H1 (cell line): Measurements from ENCODE around the gene CLEC19A. TPM values are rescaled to one million over a fixed set of nuclear protein-coding genes. Genes with fewer than 3 reads are reported as not detected.

Experiments
- CTCF ChIA-PET: fragments of 300-600 bp; sonication (Branson Sonifier 250); formaldehyde crosslinking; loops from one replicate; lab custom pipeline; 2021; ENCODE audit not compliant: partially characterized antibody; lab: Charles Lee
- POLR2A ChIA-PET: fragments of 300-600 bp; sonication (Branson Sonifier 250); formaldehyde crosslinking; loops from one replicate; lab custom pipeline; 2021; ENCODE audit warnings: inconsistent platforms; ENCODE audit not compliant: partially characterized antibody; lab: Charles Lee
- DNase-seq, 2 experiments: peaks; one replicate each; pipeline versions ENCODE4 v3.0.0 to v3.0.0-alpha.2; 2010 to 2022; ENCODE audit warnings: low spot score in 2 of 2, low read depth in 1 of 2, mixed read lengths in 1 of 2
- FAIRE-seq: peaks from 2 replicates; lab custom pipeline; 2011; peaks lifted over from hg19 to GRCh38; lab: Jason Lieb, UNC
- H2AFZ ChIP-seq: 2 replicates; pipeline ENCODE4 v1.8.1; 2012; ENCODE audit warnings: low read length, inconsistent platforms
- H2AK5ac ChIP-seq: 2 replicates; pipeline ENCODE4 v1.6.1; 2013; ENCODE audit warnings: low read depth, low read length
- H2BK120ac ChIP-seq: replicated peaks from 2 replicates; pipeline ENCODE3; 2013; ENCODE audit warnings: low read depth, low read length, inconsistent platforms
- H2BK12ac ChIP-seq: 2 replicates; pipeline ENCODE4 v1.6.1; 2013; ENCODE audit warnings: low read depth, low read length
- H2BK15ac ChIP-seq: 2 replicates; pipeline ENCODE4 v1.6.1; 2013; ENCODE audit warnings: low read length
- H2BK20ac ChIP-seq: 2 replicates; pipeline ENCODE4 v1.6.1; 2013; ENCODE audit warnings: low read length
- H2BK5ac ChIP-seq: 2 replicates; pipeline ENCODE4 v1.6.1; 2013; ENCODE audit warnings: low read depth, low read length
- H3K14ac ChIP-seq: 2 replicates; pipeline ENCODE4 v1.6.1; 2013; ENCODE audit warnings: inconsistent platforms; ENCODE audit not compliant: insufficient read length
- H3K18ac ChIP-seq: 2 replicates; pipeline ENCODE4 v1.6.1; 2013; ENCODE audit warnings: low read length; ENCODE audit errors: extremely low read depth
- H3K23ac ChIP-seq: 2 replicates; pipeline ENCODE4 v1.6.1; 2013; ENCODE audit warnings: inconsistent platforms; ENCODE audit not compliant: insufficient read length
- H3K23me2 ChIP-seq: 2 replicates; pipeline ENCODE4 v1.6.1; 2013; ENCODE audit warnings: low read depth, low read length
- H3K27ac ChIP-seq: 2 replicates; pipeline ENCODE4 v1.6.1; 2011; ENCODE audit warnings: low read depth, low read length, inconsistent platforms
- H3K27me3 ChIP-seq, 4 experiments: replicated peaks in 1 of 4; 1 replicate in 1 of 4; 2 replicates in 3 of 4; pipeline versions ENCODE4 v1.6.1 to v1.8.1; 2011 to 2013; ENCODE audit warnings: low read length in 3 of 4, mild to moderate bottlenecking in 3 of 4, inconsistent platforms in 2 of 4, mixed read lengths in 2 of 4, moderate library complexity in 1 of 4; ENCODE audit not compliant: control insufficient read depth in 3 of 4, insufficient read depth in 3 of 4; ENCODE audit errors: extremely low read depth in 1 of 4
- H3K36me3 ChIP-seq, 4 experiments: 2 replicates each; pipeline versions ENCODE4 v1.6.1 to v1.8.1; 2011 to 2013; ENCODE audit warnings: mild to moderate bottlenecking in 4 of 4, low read length in 3 of 4, moderate library complexity in 2 of 4, control low read depth in 1 of 4, inconsistent platforms in 1 of 4; ENCODE audit not compliant: insufficient read depth in 4 of 4, control insufficient read depth in 2 of 4
- H3K4ac ChIP-seq: replicated peaks from 2 replicates; pipeline ENCODE3; 2013; ENCODE audit warnings: low read length, low read depth, mixed read lengths, inconsistent platforms; ENCODE audit not compliant: insufficient read length
- H3K4me1 ChIP-seq, 4 experiments: replicated peaks in 1 of 4; 1 replicate in 1 of 4; 2 replicates in 3 of 4; pipeline versions ENCODE4 v1.6.1 to v1.8.1; 2011 to 2013; ENCODE audit warnings: low read length in 3 of 4, inconsistent platforms in 2 of 4, mixed read lengths in 1 of 4; ENCODE audit not compliant: insufficient read depth in 4 of 4, control insufficient read depth in 3 of 4
- H3K4me2 ChIP-seq, 2 experiments: 2 replicates each; pipeline versions ENCODE4 v1.6.1 to v1.8.1; 2011 to 2013; ENCODE audit warnings: low read depth in 2 of 2, low read length in 2 of 2, control low read depth in 1 of 2, inconsistent platforms in 1 of 2, mild to moderate bottlenecking in 1 of 2; ENCODE audit not compliant: insufficient read depth in 1 of 2
- H3K4me3 ChIP-seq, 4 experiments: fragments of 200-600, 300-600 bp in 1 of 4; sonication (generic), shearing (Covaris generic), sonication (Bioruptor Twin) in 1 of 4; 2 replicates each; pipeline versions ENCODE4 v1.5.1 to v1.8.1; 2011 to 2016; ENCODE audit warnings: low read length in 4 of 4, low read depth in 3 of 4, control low read depth in 2 of 4, inconsistent platforms in 2 of 4, mild to moderate bottlenecking in 2 of 4, mixed read lengths in 1 of 4, moderate library complexity in 1 of 4; ENCODE audit not compliant: insufficient read depth in 2 of 4; ENCODE audit errors: extremely low read depth in 1 of 4
- H3K56ac ChIP-seq: replicated peaks from 2 replicates; pipeline ENCODE3; 2013; ENCODE audit warnings: low read depth, mild to moderate bottlenecking, mixed read lengths, low read length, inconsistent platforms; ENCODE audit not compliant: insufficient read length
- H3K79me1 ChIP-seq: 2 replicates; pipeline ENCODE4 v1.6.1; 2013; ENCODE audit warnings: low read depth, low read length, control low read depth
- H3K79me2 ChIP-seq, 2 experiments: 2 replicates each; pipeline versions ENCODE4 v1.6.1 to v1.8.1; 2012 to 2013; ENCODE audit warnings: low read length in 2 of 2, mild to moderate bottlenecking in 2 of 2, inconsistent platforms in 1 of 2; ENCODE audit not compliant: insufficient read depth in 2 of 2, control insufficient read depth in 1 of 2
- H3K9ac ChIP-seq, 4 experiments: replicated peaks in 1 of 4; 1 replicate in 1 of 4; 2 replicates in 3 of 4; pipeline versions ENCODE4 v1.6.1 to v1.8.1; 2011 to 2013; ENCODE audit warnings: low read depth in 3 of 4, low read length in 3 of 4, control low read depth in 2 of 4, mild to moderate bottlenecking in 2 of 4, moderate library complexity in 2 of 4, inconsistent platforms in 1 of 4; ENCODE audit errors: extremely low read depth in 1 of 4
- H3K9me3 ChIP-seq, 2 experiments: 2 replicates each; pipeline versions ENCODE4 v1.6.1 to v1.8.1; 2012 to 2013; ENCODE audit warnings: mild to moderate bottlenecking in 2 of 2, moderate library complexity in 2 of 2, control low read depth in 1 of 2, inconsistent platforms in 1 of 2, low read depth in 1 of 2, low read length in 1 of 2, mixed read lengths in 1 of 2; ENCODE audit not compliant: insufficient read depth in 2 of 2
- H4K20me1 ChIP-seq, 2 experiments: replicated peaks in 1 of 2; 2 replicates each; pipeline versions ENCODE3 to v1.8.1; 2011 to 2013; ENCODE audit warnings: inconsistent platforms in 2 of 2, low read length in 2 of 2, mild to moderate bottlenecking in 1 of 2; ENCODE audit not compliant: insufficient read depth in 2 of 2, control insufficient read depth in 1 of 2
- H4K5ac ChIP-seq: 2 replicates; pipeline ENCODE4 v1.6.1; 2013; ENCODE audit warnings: low read length, low read depth, mixed read lengths, inconsistent platforms; ENCODE audit not compliant: insufficient read length
- H4K8ac ChIP-seq: 2 replicates; pipeline ENCODE4 v1.8.0; 2013; ENCODE audit warnings: mild to moderate bottlenecking, moderate library complexity, low read length, inconsistent platforms; ENCODE audit not compliant: insufficient read depth; ENCODE audit errors: extremely low read depth
- H4K91ac ChIP-seq: replicated peaks from 2 replicates; pipeline ENCODE3; 2013; ENCODE audit warnings: low read length, mixed read lengths, inconsistent platforms; ENCODE audit not compliant: insufficient read length
- ATF2 ChIP-seq: IDR thresholded peaks from 2 replicates; pipeline ENCODE4 v1.6.1; 2012; ENCODE audit warnings: low read length, inconsistent platforms
- CTBP2 ChIP-seq: IDR thresholded peaks from 2 replicates; pipeline ENCODE4 v1.7.0; 2011; ENCODE audit warnings: borderline replicate concordance, mild to moderate bottlenecking, moderate library complexity, mixed read lengths, low read length; ENCODE audit not compliant: insufficient read depth, insufficient read length
- GTF2F1 ChIP-seq: IDR thresholded peaks from 2 replicates; pipeline ENCODE4 v1.6.1; 2012; ENCODE audit warnings: low read depth, low read length, improper control_type of control experiment, borderline replicate concordance
- KDM4A ChIP-seq: IDR thresholded peaks from one replicate; pipeline ENCODE4 v1.7.1; 2012; ENCODE audit warnings: low read depth, mild to moderate bottlenecking, moderate library complexity, low read length, inconsistent platforms; ENCODE audit not compliant: severe bottlenecking
- NRF1 ChIP-seq: IDR thresholded peaks from 2 replicates; pipeline ENCODE4 v1.6.1; 2011; ENCODE audit warnings: mild to moderate bottlenecking, low read depth, low read length, improper control_type of control experiment
- POU5F1 ChIP-seq: IDR thresholded peaks from 2 replicates; pipeline ENCODE4 v1.6.1; 2011; ENCODE audit warnings: low read depth, mild to moderate bottlenecking, low read length, moderate library complexity
- SUZ12 ChIP-seq: fragments of 200-600 bp; sonication (generic); IDR thresholded peaks from 2 replicates; pipeline ENCODE4 v1.6.1; 2012; ENCODE audit warnings: mild to moderate bottlenecking, inconsistent platforms, low read length, moderate library complexity, mixed read lengths
- USF2 ChIP-seq: IDR thresholded peaks from 2 replicates; pipeline ENCODE4 v1.6.1; 2011; ENCODE audit warnings: low read length, improper control_type of control experiment
- WGBS, 2 experiments: shearing (Covaris generic) in 1 of 2; methylation state at CpG; one replicate each; pipeline versions ENCODE4 v1.1.6 to v1.1.7; 2013 to 2015; ENCODE audit warnings: low lambda C conversion rate in 2 of 2, mixed read lengths in 2 of 2, inconsistent platforms in 1 of 2, low coverage in 1 of 2, missing lambda C conversion rate in 1 of 2; ENCODE audit not compliant: insufficient replicate concordance in 2 of 2, insufficient coverage in 1 of 2, insufficient read length in 1 of 2; ENCODE audit errors: extremely low coverage in 1 of 2, missing lambda C conversion rate in 1 of 2; 5-methylcytosine and 5-hydroxymethylcytosine counted together
- polyA plus RNA-seq, 7 experiments: library from polyadenylated mRNA; depleted of rRNA in 3 of 7; stranded (reverse) in 5 of 7; unstranded in 2 of 7; fragments of >200 nt in 5 of 7; fragments of 200-250 nt in 2 of 7; gene quantifications; 1 replicate in 5 of 7; 2 replicates in 1 of 7; 4 replicates in 1 of 7; pipeline versions ENCODE4 v1.2.1 to v1.2.3, GENCODE V29; 2011 to 2013; ENCODE audit warnings: missing spikeins in 2 of 7, mixed read lengths in 2 of 7
- total RNA-seq: library from RNA; stranded (reverse); fragmentation: NEBNext Ultra II Directional; extraction: Animal tissue kit (Norgen Biotek cat#: 25700); gene quantifications from 2 replicates; pipeline ENCODE4 v1.2.1, GENCODE V29; 2021

The CLEC19A gene
- total and polyA plus RNA-seq, 2 of the 8 experiments (the other 6 are each of a cell fraction or from before 2014, with no cell fraction given): 0.35 to 0.88 TPM

GRCh38 chr16:19284207-19284606 lies 1.3 kb upstream of the CLEC19A start:
- Histone ChIP-seq H2BK20ac (peak overlapping the region; percentile 80; the same call in 1 of the 2 replicates), H3K9me3 (no peaks in the 10 kb centered on the region), H2BK12ac (no peak overlapping the region; the same call in 1 of the 2 replicates), H3K36me3 (no peaks in the 10 kb centered on the region), H2BK5ac (no peak overlapping the region), H2AK5ac (no peak overlapping the region), H4K91ac (no peak overlapping the region), H4K5ac (no peak overlapping the region), H3K23ac (no peak overlapping the region), H3K4ac (no peak overlapping the region), H4K20me1 (no peaks in the 10 kb centered on the region), H3K79me1 (no peaks in the 10 kb centered on the region), H4K8ac (no peak overlapping the region), H3K56ac (no peak overlapping the region), H3K23me2 (no peaks in the 10 kb centered on the region), H2BK120ac (peak overlapping the region; percentile 79), H3K27ac (no peak overlapping the region), H3K4me2 (no peak overlapping the region), H3K9ac (no peak overlapping the region), H3K4me3 (no peak overlapping the region), H2BK15ac (no peak overlapping the region), H3K4me1 (peaks cover 2 to 14% (median 11%) of the 10 kb centered on the region in 4 experiments; a peak in 6 of 7 replicates), H3K27me3 (no peaks in the 10 kb centered on the region), H2AFZ (no peak overlapping the region), H3K18ac (no peak overlapping the region), H3K79me2 (no peaks in the 10 kb centered on the region), H3K14ac (no peak overlapping the region)
- no peak for DNase-seq
- POLR2A ChIA-PET: interaction anchor here (0.6 to 2.2 kb wide), 2 partner anchors 19 to 61 kb away, joined by 3 to 6 read pairs; no protein-coding TSS in a partner anchor
- WGBS, 2 experiments: 94% methylated on average over 1 of the region's 1 CpG; no CpG with 5 or more reads in 1 of the 2 experiments
- CTCF ChIA-PET: interaction anchor here (1.2 kb wide), 1 partner anchor 12 kb away, joined by 3 read pairs; no protein-coding TSS in a partner anchor
- TF ChIP-seq USF2 (no peak), KDM4A (no peak), NRF1 (no peak), CTBP2 (no peak), GTF2F1 (no peak), SUZ12 (no peak), ATF2 (no peak), POU5F1 (no peak)
- FAIRE-seq: no peak
